ENCODE results near the gene RASGEF1B. TPM values are rescaled to one million over a fixed set of nuclear protein-coding genes. Genes with fewer than 3 reads are reported as not detected.
A peak's percentile ranks its signal among the peaks of the same experiment; 100 is the strongest.

Gene RASGEF1B
- total RNA-seq, 1 experiment from 2014 or later: 8.1 TPM

DNA sequence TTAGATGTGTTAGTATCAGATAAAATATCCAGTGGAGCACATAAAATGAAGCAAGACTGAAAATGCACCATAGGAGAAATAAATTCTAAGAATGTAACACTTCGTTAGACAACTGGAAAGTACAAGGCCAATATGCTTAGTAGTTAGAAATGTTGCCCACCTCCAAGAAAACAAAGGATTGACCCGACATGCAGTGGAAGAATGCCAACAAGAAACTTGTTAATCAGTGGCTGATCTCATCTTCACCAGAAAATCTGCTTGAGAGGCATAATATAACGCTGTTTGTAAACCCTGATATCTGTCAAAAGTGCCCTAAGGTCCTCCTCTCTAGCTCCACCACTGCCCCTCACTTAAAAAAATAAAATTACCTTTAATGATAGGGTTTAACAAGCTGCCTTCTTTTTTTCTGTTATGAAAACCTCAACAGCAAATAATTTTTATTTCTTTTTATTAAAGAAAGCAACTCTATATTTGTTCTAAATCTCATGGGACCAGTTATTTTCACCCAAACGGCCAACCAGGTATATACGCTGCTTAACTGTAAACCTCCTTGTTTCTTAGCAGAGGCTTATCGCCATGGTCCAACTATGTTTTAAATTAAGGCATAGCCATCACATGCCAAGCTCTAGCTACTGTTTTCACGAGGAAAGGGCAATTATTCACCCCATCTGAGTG lies 1.8 kb downstream of the RASGEF1B start:
- H3K27me3 ChIP-seq (replicated peaks; ENCODE audit: insufficient read depth, low read depth, low read length, poor library complexity): no peaks in the 10 kb centered on the region
- no peak overlapping the region for H3K27ac ChIP-seq (ENCODE audit: low read depth, low read length, poor library complexity, severe bottlenecking)
- peaks cover 25% of the 10 kb centered on the region for H3K4me1 ChIP-seq (ENCODE audit: insufficient read depth, low read length, poor library complexity, severe bottlenecking)
- no peaks in the 10 kb centered on the region for H3K9me3 ChIP-seq (ENCODE audit: low read depth, low read length, poor library complexity, severe bottlenecking)
- ChIA-PET POLR2A (ENCODE audit: low non-redundant PET) (no interaction called here), CTCF (interaction anchor here (1.4 kb wide), 1 partner anchor 375 kb away, joined by 6 read pairs; no protein-coding TSS in a partner anchor)
- intact Hi-C loops (cut with micrococcal nuclease; ENCODE audit: unreplicated experiment): loop anchor here (5.0 kb wide), 2 partner anchors 452 to 732 kb away; no protein-coding TSS in a partner anchor
- BruUV-seq (replicated peaks): no TSS peak
- H3K36me3 ChIP-seq (ENCODE audit: insufficient read depth, low read length, poor library complexity, severe bottlenecking): no peaks in the 10 kb centered on the region
- no peak for DNase-seq (ENCODE audit: low spot score)
- H3K4me3 ChIP-seq (ENCODE audit: low read depth, low read length, poor library complexity, severe bottlenecking): peak overlapping the region; percentile 69
- TF ChIP-seq, protein P1, sequence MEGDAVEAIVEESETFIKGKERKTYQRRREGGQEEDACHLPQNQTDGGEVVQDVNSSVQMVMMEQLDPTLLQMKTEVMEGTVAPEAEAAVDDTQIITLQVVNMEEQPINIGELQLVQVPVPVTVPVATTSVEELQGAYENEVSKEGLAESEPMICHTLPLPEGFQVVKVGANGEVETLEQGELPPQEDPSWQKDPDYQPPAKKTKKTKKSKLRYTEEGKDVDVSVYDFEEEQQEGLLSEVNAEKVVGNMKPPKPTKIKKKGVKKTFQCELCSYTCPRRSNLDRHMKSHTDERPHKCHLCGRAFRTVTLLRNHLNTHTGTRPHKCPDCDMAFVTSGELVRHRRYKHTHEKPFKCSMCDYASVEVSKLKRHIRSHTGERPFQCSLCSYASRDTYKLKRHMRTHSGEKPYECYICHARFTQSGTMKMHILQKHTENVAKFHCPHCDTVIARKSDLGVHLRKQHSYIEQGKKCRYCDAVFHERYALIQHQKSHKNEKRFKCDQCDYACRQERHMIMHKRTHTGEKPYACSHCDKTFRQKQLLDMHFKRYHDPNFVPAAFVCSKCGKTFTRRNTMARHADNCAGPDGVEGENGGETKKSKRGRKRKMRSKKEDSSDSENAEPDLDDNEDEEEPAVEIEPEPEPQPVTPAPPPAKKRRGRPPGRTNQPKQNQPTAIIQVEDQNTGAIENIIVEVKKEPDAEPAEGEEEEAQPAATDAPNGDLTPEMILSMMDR (conservative IDR thresholded peaks at IDR 0.05; ENCODE audit: low read depth, low read length): no peak
- no peak for TF ChIP-seq EZH2 (IDR thresholded peaks at IDR 0.05; ENCODE audit: borderline replicate concordance, low read depth, low read length, poor library complexity, severe bottlenecking)

DNA sequence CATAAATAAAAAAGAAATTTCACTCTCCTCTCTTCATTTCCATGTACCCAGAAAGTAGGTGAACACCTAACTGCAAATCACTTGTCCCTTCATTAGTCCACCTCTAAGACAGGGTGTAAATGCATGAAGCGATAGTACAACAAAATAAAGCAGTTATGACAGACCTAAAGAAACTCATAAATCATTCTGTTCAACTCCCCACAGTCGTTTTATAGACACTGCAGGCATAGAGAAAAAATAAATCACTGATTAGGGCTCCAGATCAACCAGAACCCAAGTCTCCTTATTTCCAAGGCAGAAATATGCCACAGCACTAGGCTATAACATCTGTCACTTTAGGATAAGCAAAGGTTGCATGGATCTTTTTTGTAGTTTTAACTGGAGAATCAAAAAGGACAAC lies 3.0 kb downstream of the RASGEF1B start:
- POLR2A ChIA-PET (ENCODE audit: low non-redundant PET): no interaction called here
- TF ChIP-seq EZH2 (IDR thresholded peaks at IDR 0.05; ENCODE audit: borderline replicate concordance, low read depth, low read length, poor library complexity, severe bottlenecking): no peak
- TF ChIP-seq, protein P1 (conservative IDR thresholded peaks at IDR 0.05; ENCODE audit: low read depth, low read length): no peak

DNA sequence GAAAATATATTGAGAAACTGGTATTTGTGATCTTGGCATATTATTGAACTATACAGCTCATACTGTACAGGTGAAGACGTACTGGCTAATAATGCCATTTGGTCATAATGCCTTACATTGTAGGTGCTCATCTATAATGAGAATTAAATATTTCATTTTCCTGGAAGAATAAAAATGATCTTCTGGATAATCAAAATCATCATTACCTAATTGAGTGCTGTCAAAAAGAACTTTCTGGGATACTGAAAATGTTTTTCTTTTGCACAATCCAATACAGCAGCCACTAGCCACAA lies 4.1 kb downstream of the RASGEF1B start:
- POLR2A ChIA-PET (ENCODE audit: low non-redundant PET): interaction anchor here (0.6 kb wide), 1 partner anchor 523 kb away, joined by 3 read pairs; no protein-coding TSS in a partner anchor

More for the DNA sequence above, 3.0 kb downstream of the RASGEF1B start:
- H3K36me3 ChIP-seq (ENCODE audit: insufficient read depth, low read length, poor library complexity, severe bottlenecking): no peaks in the 10 kb centered on the region
- no peaks in the 10 kb centered on the region for H3K27me3 ChIP-seq (replicated peaks; ENCODE audit: insufficient read depth, low read depth, low read length, poor library complexity)
- intact Hi-C loops (cut with micrococcal nuclease; ENCODE audit: unreplicated experiment): loop anchor here (5.0 kb wide), 2 partner anchors 454 to 734 kb away; no protein-coding TSS in a partner anchor
- H3K4me1 ChIP-seq (ENCODE audit: insufficient read depth, low read length, poor library complexity, severe bottlenecking): peaks cover 25% of the 10 kb centered on the region
- no peak overlapping the region for H3K27ac ChIP-seq (ENCODE audit: low read depth, low read length, poor library complexity, severe bottlenecking)
- H3K4me3 ChIP-seq (ENCODE audit: low read depth, low read length, poor library complexity, severe bottlenecking): no peak overlapping the region
- CTCF ChIA-PET: no interaction called here
- H3K9me3 ChIP-seq (ENCODE audit: low read depth, low read length, poor library complexity, severe bottlenecking): no peaks in the 10 kb centered on the region
- no TSS peak for BruUV-seq (replicated peaks)
- DNase-seq (ENCODE audit: low spot score): no peak

More for the DNA sequence above, 4.1 kb downstream of the RASGEF1B start:
- no peak overlapping the region for H3K4me3 ChIP-seq (ENCODE audit: low read depth, low read length, poor library complexity, severe bottlenecking)
- TF ChIP-seq, protein P1 (conservative IDR thresholded peaks at IDR 0.05; ENCODE audit: low read depth, low read length): no peak
- no peak for TF ChIP-seq EZH2 (IDR thresholded peaks at IDR 0.05; ENCODE audit: borderline replicate concordance, low read depth, low read length, poor library complexity, severe bottlenecking)
- peaks cover 25% of the 10 kb centered on the region for H3K4me1 ChIP-seq (ENCODE audit: insufficient read depth, low read length, poor library complexity, severe bottlenecking)
- H3K27me3 ChIP-seq (replicated peaks; ENCODE audit: insufficient read depth, low read depth, low read length, poor library complexity): no peaks in the 10 kb centered on the region
- no peak overlapping the region for H3K27ac ChIP-seq (ENCODE audit: low read depth, low read length, poor library complexity, severe bottlenecking)
- H3K9me3 ChIP-seq (ENCODE audit: low read depth, low read length, poor library complexity, severe bottlenecking): no peaks in the 10 kb centered on the region
- intact Hi-C loops (cut with micrococcal nuclease; ENCODE audit: unreplicated experiment): loop anchor here (2.0 to 5.0 kb wide), 4 partner anchors 377 to 801 kb away; no protein-coding TSS in a partner anchor
- BruUV-seq (replicated peaks): no TSS peak
- CTCF ChIA-PET: interaction anchor here (1.0 to 1.2 kb wide), 3 partner anchors 377 to 801 kb away, joined by 3 to 6 read pairs (median 6); no protein-coding TSS in a partner anchor
- DNase-seq (ENCODE audit: low spot score): no peak
- H3K36me3 ChIP-seq (ENCODE audit: insufficient read depth, low read length, poor library complexity, severe bottlenecking): no peaks in the 10 kb centered on the region
